Stimulated activated CD8-positive, alpha-beta memory T cell treated with anti-CD3 and anti-CD28 coated beads, Interleukin-7, amount 100 ng/mL, for 4 hours (primary cell): Measurements from ENCODE around the gene HIF1A.
"Not testable (repeated sequence)": the region's sequence is repeated elsewhere in the genome, so short reads cannot be mapped to it uniquely, and the experiment has no call there.

Source experiments
- DNase-seq, 2 donors: peaks; one replicate each; pipeline ENCODE4 v3.0.0-alpha.2; 2020; ENCODE audit warnings: low read depth in 2 of 2

HIF1A gene

GRCh38 chr14:61694830-61695694 lies at the start of gene HIF1A:
Gene HIF1A, plus strand, starts transcription at chr14:61695513. Its CDS starts 292 bp downstream, at chr14:61695805.
- DNase-seq, result peak; percentile 94 to 97

- DNase-seq, result no peak
Measured at GRCh38 chr14:61646366-61647116, 48.8 kb upstream of the HIF1A start.

- no peak for DNase-seq
Measured at GRCh38 chr14:61647704-61648103, 47.6 kb upstream of the HIF1A start.

GRCh38 chr14:61648377-61648776 lies 46.9 kb upstream of the HIF1A start:
- DNase-seq, result no peak

- no peak for DNase-seq
Measured at GRCh38 chr14:61649283-61649682, 46.0 kb upstream of the HIF1A start.

GRCh38 chr14:61651355-61651754 lies 44.0 kb upstream of the HIF1A start:
- no peak for DNase-seq

GRCh38 chr14:61652526-61653262 lies 42.6 kb upstream of the HIF1A start:
- no peak for DNase-seq

- no peak for DNase-seq
Measured at GRCh38 chr14:61653507-61653906, 41.8 kb upstream of the HIF1A start.

GRCh38 chr14:61654026-61654425 lies 41.3 kb upstream of the HIF1A start:
- no peak for DNase-seq

- DNase-seq, result no peak
Measured at GRCh38 chr14:61655777-61656176, 39.5 kb upstream of the HIF1A start.

GRCh38 chr14:61656341-61656740 lies 39.0 kb upstream of the HIF1A start:
- no peak for DNase-seq

GRCh38 chr14:61658111-61658510 lies 37.2 kb upstream of the HIF1A start:
- DNase-seq, result not testable (repeated sequence)

- DNase-seq, result no peak
Measured at GRCh38 chr14:61659582-61659981, 35.7 kb upstream of the HIF1A start.

- DNase-seq, result no peak
Measured at GRCh38 chr14:61661471-61662400, 33.6 kb upstream of the HIF1A start.

- peak; percentile 32 to 53 for DNase-seq
Measured at GRCh38 chr14:61662437-61663311, 32.6 kb upstream of the HIF1A start.

GRCh38 chr14:61663312-61663979 lies 31.9 kb upstream of the HIF1A start:
- DNase-seq, result no peak

- peak in 1 of 2 donors; percentile 10 for DNase-seq
Measured at GRCh38 chr14:61668282-61668681, 27.0 kb upstream of the HIF1A start.

- DNase-seq, result no peak
Measured at GRCh38 chr14:61670576-61670975, 24.7 kb upstream of the HIF1A start.

GRCh38 chr14:61671082-61671481 lies 24.2 kb upstream of the HIF1A start:
- DNase-seq, result peak in 1 of 2 donors; percentile 15
